GM12878 (cell line): ENCODE measurements around the gene GPALPP1. TPM values are rescaled to one million over a fixed set of nuclear protein-coding genes. Genes with fewer than 3 reads are reported as not detected.

Experiments used
- ATAC-seq: fragments of 200-7000 bp; cut with Tn5 transposase; 3 replicates; pipeline ENCODE4 v1.9.1; 2020; ENCODE audit warnings: mild to moderate bottlenecking, moderate library complexity
- BruUV-seq: library from RNA; stranded (reverse); fragments of 400-500 nt; replicated peaks from 2 replicates; lab custom pipeline; 2021; lab: Mats Ljungman, UMichigan
- CTCF ChIA-PET: fragments of 300-600 bp; sonication (Branson Sonifier 250); formaldehyde crosslinking; extraction: SDS; loops from one replicate; lab custom pipeline; 2021; ENCODE audit warnings: inconsistent platforms; lab: Yijun Ruan, JAX
- POLR2A ChIA-PET: fragments of 350-600 bp; formaldehyde crosslinking; extraction: SDS; loops from one replicate; lab custom pipeline; 2021; ENCODE audit warnings: inconsistent platforms; lab: Charles Lee
- RAD21 ChIA-PET: fragments of 300-600 bp; sonication (Branson Sonifier 250); formaldehyde crosslinking; loops from one replicate; lab custom pipeline; 2023; ENCODE audit warnings: antibody characterized with exemption; ENCODE audit not compliant: unreplicated experiment; lab: Charles Lee
- SMC1A ChIA-PET: fragments of 300-600 bp; sonication (Branson Sonifier 250); formaldehyde crosslinking; loops from one replicate; lab custom pipeline; 2023; ENCODE audit not compliant: unreplicated experiment, uncharacterized antibody; lab: Charles Lee
- DNase-seq: peaks from one replicate; pipeline ENCODE4 v3.0.0-alpha.2; 2011; ENCODE audit warnings: low read depth, low spot score
- FAIRE-seq: peaks from 3 replicates; lab custom pipeline; 2011; peaks lifted over from hg19 to GRCh38; lab: Jason Lieb, UNC
- H2AFZ ChIP-seq: 2 replicates; pipeline ENCODE4 v1.6.0; 2011; ENCODE audit warnings: low read depth, low read length, control low read depth; ENCODE audit not compliant: control insufficient read depth
- H3K27ac ChIP-seq: 2 replicates; pipeline ENCODE4 v1.5.1; 2011; ENCODE audit warnings: control low read depth; ENCODE audit not compliant: control insufficient read depth, insufficient read depth
- H3K27me3 ChIP-seq, 2 experiments: replicated peaks in 1 of 2; 2 replicates each; pipeline versions ENCODE4 v1.6.0 to v1.6.1; 2011; ENCODE audit warnings: low read length in 1 of 2; ENCODE audit not compliant: control insufficient read depth in 2 of 2, insufficient read depth in 2 of 2
- H3K36me3 ChIP-seq, 2 experiments: 2 replicates each; pipeline ENCODE4 v1.5.1; 2011; ENCODE audit warnings: low read length in 1 of 2; ENCODE audit not compliant: control insufficient read depth in 2 of 2, insufficient read depth in 2 of 2
- H3K4me1 ChIP-seq: 2 replicates; pipeline ENCODE4 v1.6.1; 2011; ENCODE audit warnings: mild to moderate bottlenecking, low read length, moderate library complexity, mixed read lengths; ENCODE audit not compliant: control insufficient read depth, insufficient read depth
- H3K4me2 ChIP-seq: 2 replicates; pipeline ENCODE4 v1.6.0; 2011; ENCODE audit warnings: control low read depth; ENCODE audit not compliant: control insufficient read depth, insufficient read depth
- H3K4me3 ChIP-seq: fragments of 200-600 bp; sonication (generic); 2 replicates; pipeline ENCODE4 v1.5.1; 2016
- H3K79me2 ChIP-seq: 2 replicates; pipeline ENCODE4 v1.6.0; 2011; ENCODE audit warnings: low read length; ENCODE audit not compliant: control insufficient read depth, insufficient read depth
- H3K9ac ChIP-seq: 2 replicates; pipeline ENCODE4 v1.8.0; 2011; ENCODE audit warnings: low read length, control low read depth, mixed read lengths; ENCODE audit not compliant: control insufficient read depth, insufficient read depth
- H3K9me3 ChIP-seq: replicated peaks from 3 replicates; pipeline ENCODE4 v1.5.1; 2011; ENCODE audit warnings: mild to moderate bottlenecking, low read length; ENCODE audit not compliant: control insufficient read depth, insufficient read depth
- H4K20me1 ChIP-seq: 2 replicates; pipeline ENCODE4 v1.6.0; 2011; ENCODE audit not compliant: control insufficient read depth, insufficient read depth
- ASH2L ChIP-seq: fragments of 300-600, 200-600 bp; sonication (generic); IDR thresholded peaks from 2 replicates; pipeline ENCODE4 v1.6.1; 2017; ENCODE audit warnings: low read depth, mild to moderate bottlenecking, borderline replicate concordance
- BCL11A ChIP-seq: IDR thresholded peaks from 2 replicates; pipeline ENCODE4 v1.6.1; 2011; ENCODE audit warnings: low read depth, low read length
- BHLHE40 ChIP-seq, 2 experiments: fragments of 450-650 bp in 1 of 2; IDR thresholded peaks; 2 replicates each; pipeline ENCODE4 v1.6.1; 2011 to 2017; ENCODE audit warnings: low read depth in 2 of 2, borderline replicate concordance in 1 of 2, improper control_type of control experiment in 1 of 2, low read length in 1 of 2, mild to moderate bottlenecking in 1 of 2
- CHD4 ChIP-seq: fragments of 200-600 bp; sonication (generic); IDR thresholded peaks from 2 replicates; pipeline ENCODE4 v1.6.1; 2016; ENCODE audit warnings: mild to moderate bottlenecking
- EGR1 ChIP-seq, 2 experiments: IDR thresholded peaks; 1 replicate in 1 of 2; 2 replicates in 1 of 2; pipeline ENCODE4 v1.6.1; 2011 to 2012; ENCODE audit warnings: low read depth in 2 of 2, low read length in 2 of 2, borderline replicate concordance in 1 of 2, mild to moderate bottlenecking in 1 of 2, moderate library complexity in 1 of 2
- JUNB ChIP-seq: IDR thresholded peaks from 2 replicates; pipeline ENCODE4 v1.6.1; 2016; ENCODE audit warnings: antibody characterized with exemption, mild to moderate bottlenecking
- MAX ChIP-seq: IDR thresholded peaks from 2 replicates; pipeline ENCODE4 v1.6.1; 2012; ENCODE audit warnings: low read depth, low read length, improper control_type of control experiment
- NFYA ChIP-seq: IDR thresholded peaks from 2 replicates; pipeline ENCODE4 v1.6.1; 2011; ENCODE audit warnings: low read depth, mild to moderate bottlenecking, low read length, improper control_type of control experiment, borderline replicate concordance
- NKRF ChIP-seq: fragments of 450-650 bp; conservative IDR thresholded peaks from 2 replicates; pipeline ENCODE4 v1.6.1; 2017; ENCODE audit warnings: mild to moderate bottlenecking, moderate library complexity
- PKNOX1 ChIP-seq: fragments of 450-650 bp; IDR thresholded peaks from 2 replicates; pipeline ENCODE4 v1.6.1; 2016; ENCODE audit warnings: mild to moderate bottlenecking
- REST ChIP-seq: IDR thresholded peaks from 2 replicates; pipeline ENCODE4 v1.6.1; 2012; ENCODE audit warnings: mild to moderate bottlenecking, low read depth, low read length
- STAT3 ChIP-seq: IDR thresholded peaks from 2 replicates; pipeline ENCODE4 v1.6.1; 2011; ENCODE audit warnings: low read depth, low read length, improper control_type of control experiment
- ZNF274 ChIP-seq: IDR thresholded peaks from one replicate; pipeline ENCODE4 v1.8.0; 2011; ENCODE audit not compliant: insufficient read length, insufficient read depth
- ZNF384 ChIP-seq: IDR thresholded peaks from 2 replicates; pipeline ENCODE4 v1.6.1; 2012; ENCODE audit warnings: low read depth, mild to moderate bottlenecking, low read length, improper control_type of control experiment, borderline replicate concordance
- ZSCAN29 ChIP-seq: fragments of 450-650 bp; IDR thresholded peaks from 2 replicates; pipeline ENCODE4 v1.6.1; 2017; ENCODE audit warnings: mild to moderate bottlenecking, moderate library complexity
- WGBS: methylation state at CpG from one replicate; pipeline ENCODE4 v1.1.6; 2016; ENCODE audit warnings: low lambda C conversion rate; ENCODE audit not compliant: insufficient replicate concordance, insufficient coverage; ENCODE audit errors: missing lambda C conversion rate; 5-methylcytosine and 5-hydroxymethylcytosine counted together
- in situ Hi-C: fragments of 300-500 bp; cut with MboI; formaldehyde crosslinking; loops from 9 replicates; pipeline ENCODE4 v1.14.3; 2018; ENCODE audit warnings: mixed read lengths
- intact Hi-C: fragments of 100-400 bp; cut with micrococcal nuclease; formaldehyde crosslinking; loops from one replicate; pipeline ENCODE4 v1.14.2; 2022; ENCODE audit not compliant: unreplicated experiment
- polyA plus RNA-seq, 11 experiments: library from polyadenylated mRNA; depleted of rRNA in 4 of 11; unstranded in 6 of 11; stranded (reverse) in 5 of 11; fragments of >200 nt; fragmentation: Nextera tagmentation in 4 of 11; fragmentation: Illumina TruSeq in 1 of 11; extraction: Ambion mirVana in 4 of 11; extraction: Trizol in 1 of 11; gene quantifications; 1 replicate in 1 of 11; 2 replicates in 10 of 11; pipeline versions ENCODE4 v1.2.1 to v1.2.3, GENCODE V29; 2011 to 2016; ENCODE audit warnings: inconsistent platforms in 2 of 11, missing spikeins in 2 of 11, low read depth in 1 of 11
- total RNA-seq, 4 experiments: library from RNA; depleted of rRNA in 3 of 4; stranded (reverse); fragments of >200 nt in 3 of 4; fragmentation: Illumina TruSeq in 1 of 4; extraction: Trizol in 1 of 4; gene quantifications; 2 replicates each; pipeline versions ENCODE4 v1.2.1 to v1.2.3, GENCODE V29; 2013 to 2021

The GPALPP1 gene
- total and polyA plus RNA-seq, 10 of the 15 experiments (the other 5 are each of a cell fraction or from before 2014, with no cell fraction given): 14.2 to 32.4 (median 27.9) TPM

- Histone ChIP-seq H3K4me3 (no peak overlapping the region), H2AFZ (no peak overlapping the region), H3K27ac (no peak overlapping the region), H3K36me3 (no peaks in the 10 kb centered on the region; a peak in 2 of 4 replicates), H3K27me3 (no peaks in the 10 kb centered on the region), H3K9me3 (no peaks in the 10 kb centered on the region), H3K79me2 (no peaks in the 10 kb centered on the region), H3K4me1 (no peaks in the 10 kb centered on the region), H3K4me2 (no peak overlapping the region), H4K20me1 (no peaks in the 10 kb centered on the region), H3K9ac (no peak overlapping the region)
- CTCF ChIA-PET: interaction anchor here (0.7 to 1.0 kb wide), 3 partner anchors 10 to 240 kb away, joined by 3 read pairs; no protein-coding TSS in a partner anchor
- RAD21 ChIA-PET: interaction anchor here (1.4 to 1.9 kb wide), 2 partner anchors 67 to 275 kb away, joined by 3 to 4 read pairs; no protein-coding TSS in a partner anchor
- DNase-seq: no peak
- 37% methylated on average over 3 of the region's 3 CpGs for WGBS
- intact Hi-C loops (no loop called here), in situ Hi-C loops (no loop called here)
- no peak for ATAC-seq
- SMC1A ChIA-PET: interaction anchor here (0.8 to 3.4 kb wide), 4 partner anchors 67 to 268 kb away, joined by 3 to 17 read pairs (median 7); no protein-coding TSS in a partner anchor
- no peak for FAIRE-seq
- no TSS peak for BruUV-seq
- POLR2A ChIA-PET: no interaction called here
- TF ChIP-seq BHLHE40 (IDR thresholded peaks at IDR 0.05; ENCODE audit: borderline replicate concordance in 1 of 2, low read depth in 2 of 2, low read length in 1 of 2): no peak
- TF ChIP-seq NKRF: no peak
- TF ChIP-seq REST: no peak
- no peak for TF ChIP-seq ZNF274
- no peak for TF ChIP-seq EGR1 (IDR thresholded peaks at IDR 0.05; ENCODE audit: borderline replicate concordance in 1 of 2, low read depth in 2 of 2, low read length in 2 of 2)
- no peak for TF ChIP-seq PKNOX1
- TF ChIP-seq ASH2L: no peak
- TF ChIP-seq ZNF384: no peak
- no peak for TF ChIP-seq BCL11A
- TF ChIP-seq CHD4: no peak
- TF ChIP-seq ZSCAN29: no peak
- no peak for TF ChIP-seq JUNB
- TF ChIP-seq MAX: no peak
- no peak for TF ChIP-seq NFYA
- TF ChIP-seq STAT3: no peak
Observed at GRCh38 chr13:45040622-45041021, 51.3 kb downstream of the GPALPP1 start.
